Activated T-cell treated with anti-CD3 and anti-CD28 coated beads for 48 hours (primary cell): ENCODE results near the gene SLC43A2.
"Not testable (repeated sequence)": the region's sequence is repeated elsewhere in the genome, so short reads cannot be mapped to it uniquely, and the experiment has no call there.

Source experiments
- DNase-seq: peaks from one replicate; pipeline ENCODE4 v3.0.0-alpha.2; 2020; ENCODE audit warnings: low read depth

SLC43A2 gene

GRCh38 chr17:1590029-1590746 lies 38.4 kb downstream of the SLC43A2 start:
- no peak for DNase-seq

GRCh38 chr17:1588821-1589585 lies 39.6 kb downstream of the SLC43A2 start:
- no peak for DNase-seq

GRCh38 chr17:1584167-1584566 lies 44.5 kb downstream of the SLC43A2 start:
- DNase-seq: no peak

- DNase-seq: no peak
Observed at GRCh38 chr17:1583556-1583955, 45.1 kb downstream of the SLC43A2 start.

- no peak for DNase-seq
Observed at GRCh38 chr17:1582374-1582773, 46.3 kb downstream of the SLC43A2 start.

- DNase-seq: no peak
Observed at GRCh38 chr17:1580979-1581676, 47.5 kb downstream of the SLC43A2 start.

- no peak for DNase-seq
Observed at GRCh38 chr17:1578029-1578428, 50.6 kb downstream of the SLC43A2 start.

- DNase-seq: no peak
Observed at GRCh38 chr17:1577583-1578013, 51.0 kb downstream of the SLC43A2 start.

GRCh38 chr17:1577182-1577581 lies 51.5 kb downstream of the SLC43A2 start:
- no peak for DNase-seq

- no peak for DNase-seq
Observed at GRCh38 chr17:1576500-1576899, 52.1 kb downstream of the SLC43A2 start.

GRCh38 chr17:1574697-1575471 lies 53.8 kb downstream of the SLC43A2 start:
- no peak for DNase-seq

GRCh38 chr17:1573932-1574696 lies 54.5 kb downstream of the SLC43A2 start:
- DNase-seq: peak; percentile 77

- DNase-seq: not testable (repeated sequence)
Observed at GRCh38 chr17:1572646-1573045, 56.0 kb downstream of the SLC43A2 start.

GRCh38 chr17:1571341-1571704 lies 57.3 kb downstream of the SLC43A2 start:
- DNase-seq: no peak

GRCh38 chr17:1568950-1569810 lies 59.5 kb downstream of the SLC43A2 start:
- DNase-seq: no peak

GRCh38 chr17:1566505-1567199 lies 62.0 kb downstream of the SLC43A2 start:
- DNase-seq: peak; percentile 14

GRCh38 chr17:1565877-1566276 lies 62.8 kb downstream of the SLC43A2 start:
- DNase-seq: no peak

GRCh38 chr17:1563786-1564613 lies 64.6 kb downstream of the SLC43A2 start:
- DNase-seq: no peak

- not testable (repeated sequence) for DNase-seq
Observed at GRCh38 chr17:1563471-1563785, 65.2 kb downstream of the SLC43A2 start.
